Endothelial cell of umbilical vein (primary cell): ENCODE data around the gene STX8. TPM values are rescaled to one million over a fixed set of nuclear protein-coding genes. Genes with fewer than 3 reads are reported as not detected.

ENCODE experiments used
- BruUV-seq: library from RNA; stranded (reverse); fragments of 400-500 nt; replicated peaks from 2 replicates; lab custom pipeline; 2021; lab: Mats Ljungman, UMichigan
- CTCF ChIA-PET: fragments of 300-600, 350-600 bp; sonication (Branson Sonifier 250); formaldehyde crosslinking; loops from one replicate; lab custom pipeline; 2021; ENCODE audit warnings: antibody characterized with exemption, inconsistent platforms; lab: Charles Lee
- POLR2A ChIA-PET: fragments of 300-600, 350-600 bp; sonication (Branson Sonifier 250); formaldehyde crosslinking; loops from one replicate; lab custom pipeline; 2021; ENCODE audit warnings: antibody characterized with exemption, inconsistent platforms; lab: Charles Lee
- DNase-seq: peaks from one replicate; pipeline ENCODE4 v3.0.0-alpha.2; 2011; ENCODE audit warnings: low read depth, low spot score
- FAIRE-seq: peaks from 2 replicates; lab custom pipeline; 2011; peaks lifted over from hg19 to GRCh38; lab: Jason Lieb, UNC
- H2AFZ ChIP-seq: 2 replicates; pipeline ENCODE4 v1.6.0; 2012; ENCODE audit warnings: low read depth, low read length, control low read depth, inconsistent platforms
- H3K27ac ChIP-seq: 2 replicates; pipeline ENCODE4 v1.5.1; 2011; ENCODE audit warnings: low read depth, mild to moderate bottlenecking, control low read depth, low read length, moderate library complexity; ENCODE audit not compliant: insufficient read depth
- H3K27me3 ChIP-seq, 2 experiments: 2 replicates each; pipeline versions ENCODE4 v1.6.0 to v1.6.1; 2011; ENCODE audit warnings: low read length in 2 of 2, mixed read lengths in 1 of 2; ENCODE audit not compliant: control insufficient read depth in 2 of 2, insufficient read depth in 2 of 2
- H3K36me3 ChIP-seq, 2 experiments: 2 replicates in 1 of 2; 3 replicates in 1 of 2; pipeline ENCODE4 v1.5.1; 2011; ENCODE audit warnings: low read length in 2 of 2, mild to moderate bottlenecking in 1 of 2, moderate library complexity in 1 of 2; ENCODE audit not compliant: control insufficient read depth in 2 of 2, insufficient read depth in 2 of 2; ENCODE audit errors: extremely low read depth in 1 of 2
- H3K4me1 ChIP-seq: 3 replicates; pipeline ENCODE4 v1.5.1; 2011; ENCODE audit warnings: mild to moderate bottlenecking, low read length; ENCODE audit not compliant: control insufficient read depth, insufficient read depth; ENCODE audit errors: extremely low read depth
- H3K4me2 ChIP-seq: 2 replicates; pipeline ENCODE4 v1.6.1; 2011; ENCODE audit warnings: low read length, control low read depth, mixed read lengths; ENCODE audit not compliant: insufficient read depth
- H3K4me3 ChIP-seq, 3 experiments: fragments of 200-600 bp in 1 of 3; sonication (generic), shearing (Covaris generic) in 1 of 3; replicated peaks in 1 of 3; 2 replicates each; pipeline ENCODE4 v1.5.1; 2011 to 2016; ENCODE audit warnings: control low read depth in 3 of 3, low read length in 3 of 3, mild to moderate bottlenecking in 2 of 3, inconsistent platforms in 1 of 3, low read depth in 1 of 3, moderate library complexity in 1 of 3; ENCODE audit not compliant: insufficient read depth in 1 of 3
- H3K79me2 ChIP-seq: 2 replicates; pipeline ENCODE4 v1.6.0; 2012; ENCODE audit warnings: low read length, inconsistent platforms; ENCODE audit not compliant: control insufficient read depth, insufficient read depth
- H3K9ac ChIP-seq: replicated peaks from 2 replicates; pipeline ENCODE3; 2011; ENCODE audit warnings: low read length, control low read depth; ENCODE audit not compliant: insufficient read depth; ENCODE audit errors: extremely low read depth
- H3K9me1 ChIP-seq: replicated peaks from 3 replicates; pipeline ENCODE4 v1.6.0; 2011; ENCODE audit warnings: mild to moderate bottlenecking, low read length; ENCODE audit not compliant: control insufficient read depth, insufficient read depth; ENCODE audit errors: extremely low read depth
- H3K9me3 ChIP-seq: replicated peaks from 2 replicates; pipeline ENCODE4 v1.5.1; 2012; ENCODE audit warnings: low read length, inconsistent platforms; ENCODE audit not compliant: control insufficient read depth, insufficient read depth
- H4K20me1 ChIP-seq: replicated peaks from 2 replicates; pipeline ENCODE3; 2011; ENCODE audit warnings: mild to moderate bottlenecking, low read length; ENCODE audit not compliant: control insufficient read depth, insufficient read depth; ENCODE audit errors: extremely low read depth
- CTCF ChIP-seq, 2 donors: IDR thresholded peaks; 1 replicate in 1 of 2; 2 replicates in 1 of 2; pipeline ENCODE4 v1.5.1; 2011; ENCODE audit warnings: low read length in 2 of 2, mild to moderate bottlenecking in 2 of 2, moderate library complexity in 2 of 2, control low read depth in 1 of 2, inconsistent platforms in 1 of 2, low read depth in 1 of 2; ENCODE audit not compliant: insufficient read depth in 1 of 2; ENCODE audit errors: extremely low read depth in 1 of 2
- EZH2 ChIP-seq: IDR thresholded peaks from 2 replicates; pipeline ENCODE4 v1.6.1; 2012; ENCODE audit warnings: borderline replicate concordance, low read depth, mild to moderate bottlenecking, moderate library complexity, low read length, inconsistent platforms; ENCODE audit not compliant: severe bottlenecking
- FOS ChIP-seq: IDR thresholded peaks from 2 replicates; pipeline ENCODE4 v1.6.1; 2011; ENCODE audit warnings: mild to moderate bottlenecking, low read length, moderate library complexity, borderline replicate concordance; ENCODE audit not compliant: insufficient read depth
- GATA2 ChIP-seq: IDR thresholded peaks from 2 replicates; pipeline ENCODE4 v1.7.0; 2011; ENCODE audit warnings: low read depth, mild to moderate bottlenecking, moderate library complexity, mixed read lengths, low read length; ENCODE audit not compliant: insufficient read length, insufficient read depth
- JUN ChIP-seq: IDR thresholded peaks from 2 replicates; pipeline ENCODE4 v1.6.1; 2011; ENCODE audit warnings: borderline replicate concordance, low read depth; ENCODE audit not compliant: insufficient read length, insufficient read depth
- MAX ChIP-seq: IDR thresholded peaks from 2 replicates; pipeline ENCODE4 v1.6.1; 2011; ENCODE audit not compliant: insufficient read depth, insufficient read length
- MYC ChIP-seq: IDR thresholded peaks from one replicate; pipeline ENCODE4 v1.6.1; 2011; ENCODE audit warnings: mild to moderate bottlenecking, low read depth, low read length
- POLR2A ChIP-seq: IDR thresholded peaks from 2 replicates; pipeline ENCODE4 v1.6.1; 2012; ENCODE audit warnings: low read depth, mild to moderate bottlenecking, control low read depth, low read length
- dilution Hi-C: fragments of 300-500 bp; cut with MboI; formaldehyde crosslinking; loops from one replicate; pipeline ENCODE4 v1.15.0; 2019; ENCODE audit warnings: low sequenced_read_pairs; ENCODE audit not compliant: extremely low pct_ligation_motif_present
- intact Hi-C: fragments of 100-400 bp; cut with micrococcal nuclease; formaldehyde crosslinking; loops from one replicate; pipeline ENCODE4 v1.10.0; 2022
- polyA plus RNA-seq, 4 experiments: library from polyadenylated mRNA; depleted of rRNA in 3 of 4; stranded (reverse) in 3 of 4; unstranded in 1 of 4; fragments of >200 nt; gene quantifications; 2 replicates each; pipeline versions ENCODE4 v1.2.1 to v1.2.3, GENCODE V29; 2011 to 2012; ENCODE audit warnings: missing spikeins in 1 of 4
- total RNA-seq: library from RNA; stranded (reverse); gene quantifications from 2 replicates; pipeline ENCODE4 v1.2.3, GENCODE V29; 2021

Gene STX8
- total and polyA plus RNA-seq, 2 donors (not counting 3 experiments of a cell fraction or from before 2014, with no cell fraction given) = 25.9 to 67.3 TPM

- Histone ChIP-seq H3K9me1 (no peaks in the 10 kb centered on the region), H3K9ac (no peak overlapping the region), H2AFZ (no peak overlapping the region), H3K4me1 (no peaks in the 10 kb centered on the region), H3K36me3 (no peaks in the 10 kb centered on the region), H3K9me3 (no peaks in the 10 kb centered on the region), H3K4me2 (no peak overlapping the region), H3K27me3 (no peaks in the 10 kb centered on the region), H3K79me2 (no peaks in the 10 kb centered on the region), H4K20me1 (no peaks in the 10 kb centered on the region), H3K4me3 (no peak overlapping the region), H3K27ac (no peak overlapping the region)
- ChIA-PET CTCF (no interaction called here), POLR2A (no interaction called here)
- DNase-seq (no peak), FAIRE-seq (no peak)
- no TSS peak for BruUV-seq
- TF ChIP-seq MYC = no peak
- no peak for TF ChIP-seq MAX
- no peak for TF ChIP-seq JUN
- no peak for TF ChIP-seq EZH2
- no peak for TF ChIP-seq FOS
- TF ChIP-seq POLR2A = no peak
- TF ChIP-seq CTCF (IDR thresholded peaks at IDR 0.05; ENCODE audit: extremely low read depth in 1 of 2, insufficient read depth in 1 of 2, low read depth in 1 of 2, low read length in 2 of 2) = no peak
- no peak for TF ChIP-seq GATA2
- dilution Hi-C loops = no loop called here
- intact Hi-C loops = no loop called here
These were observed 167.2 kb downstream of the STX8 start for GRCh38 chr17:9408381-9408780.
